GM21360 (cell line): ENCODE measurements around the gene LRCH1.
"Not testable (repeated sequence)": the region's sequence is repeated elsewhere in the genome, so short reads cannot be mapped to it uniquely, and the experiment has no call there.

Source experiments
- ATAC-seq: cut with Tn5 transposase; IDR thresholded peaks from one replicate; pipeline ENCODE4 v1.9.1; 2021; ENCODE audit warnings: mild to moderate bottlenecking, moderate library complexity; ENCODE audit not compliant: unreplicated experiment

LRCH1 gene

GRCh38 chr13:46745706-46746105 is 192.7 kb downstream of the LRCH1 start:
- ATAC-seq = no peak

DNA sequence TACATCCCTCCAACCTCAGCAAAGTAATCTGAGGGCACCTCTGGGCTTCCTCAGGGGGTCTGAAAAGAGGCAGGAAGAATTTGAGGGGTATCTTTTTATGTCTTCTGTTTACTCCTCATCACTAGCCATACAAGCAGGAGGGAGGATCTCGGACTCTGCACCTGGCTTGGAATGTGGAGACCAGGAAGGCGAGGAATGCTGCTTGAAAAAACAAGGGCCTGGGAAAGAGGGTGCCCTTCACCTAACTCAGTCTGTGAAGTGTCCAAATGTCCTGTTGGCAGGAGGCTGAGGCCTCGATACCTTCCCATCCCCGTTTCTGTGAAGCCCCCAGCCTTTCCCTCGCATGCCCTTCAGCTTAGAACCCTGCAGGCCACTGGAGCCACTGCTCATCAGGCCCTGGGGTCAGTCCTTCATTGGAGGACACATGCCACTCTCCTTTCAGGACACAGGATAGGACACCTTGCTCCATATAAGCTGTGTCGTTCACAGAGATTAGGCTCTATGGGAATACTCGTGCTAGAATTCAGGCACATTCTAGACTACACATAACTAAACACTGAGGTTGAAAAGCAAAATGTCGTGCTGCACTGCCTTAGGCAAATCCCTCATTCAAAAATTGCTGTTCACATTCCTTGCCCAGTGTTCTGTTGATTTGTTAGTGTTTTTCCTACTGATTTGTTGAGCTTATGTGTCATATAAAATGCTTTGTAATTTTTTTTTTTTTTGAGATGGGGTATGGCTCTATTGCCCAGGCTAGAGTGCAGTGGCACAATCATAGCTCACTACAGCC is 194.3 kb downstream of the LRCH1 start:
- ATAC-seq = no peak

- ATAC-seq = no peak
These were observed 195.3 kb downstream of the LRCH1 start for GRCh38 chr13:46748300-46748699.

DNA sequence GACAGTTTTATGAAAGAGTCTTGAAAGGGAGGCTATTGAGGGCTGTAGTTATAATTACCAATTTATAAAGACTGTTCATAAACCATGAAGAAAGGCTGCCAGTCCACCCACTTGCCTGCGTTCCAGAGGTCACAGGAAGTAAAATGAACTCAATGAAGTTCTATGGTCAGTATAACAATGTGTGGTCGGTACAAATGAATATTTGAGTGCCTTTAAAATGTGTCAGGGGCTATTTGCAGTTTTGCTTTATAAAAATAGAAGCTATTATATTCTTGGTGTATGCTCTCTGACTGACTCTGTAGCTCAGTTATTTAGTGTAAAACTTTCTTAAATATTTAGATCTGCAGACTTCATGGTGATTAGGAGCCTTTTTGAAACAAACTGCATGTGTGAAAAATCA is 197.0 kb downstream of the LRCH1 start:
- ATAC-seq = no peak

DNA sequence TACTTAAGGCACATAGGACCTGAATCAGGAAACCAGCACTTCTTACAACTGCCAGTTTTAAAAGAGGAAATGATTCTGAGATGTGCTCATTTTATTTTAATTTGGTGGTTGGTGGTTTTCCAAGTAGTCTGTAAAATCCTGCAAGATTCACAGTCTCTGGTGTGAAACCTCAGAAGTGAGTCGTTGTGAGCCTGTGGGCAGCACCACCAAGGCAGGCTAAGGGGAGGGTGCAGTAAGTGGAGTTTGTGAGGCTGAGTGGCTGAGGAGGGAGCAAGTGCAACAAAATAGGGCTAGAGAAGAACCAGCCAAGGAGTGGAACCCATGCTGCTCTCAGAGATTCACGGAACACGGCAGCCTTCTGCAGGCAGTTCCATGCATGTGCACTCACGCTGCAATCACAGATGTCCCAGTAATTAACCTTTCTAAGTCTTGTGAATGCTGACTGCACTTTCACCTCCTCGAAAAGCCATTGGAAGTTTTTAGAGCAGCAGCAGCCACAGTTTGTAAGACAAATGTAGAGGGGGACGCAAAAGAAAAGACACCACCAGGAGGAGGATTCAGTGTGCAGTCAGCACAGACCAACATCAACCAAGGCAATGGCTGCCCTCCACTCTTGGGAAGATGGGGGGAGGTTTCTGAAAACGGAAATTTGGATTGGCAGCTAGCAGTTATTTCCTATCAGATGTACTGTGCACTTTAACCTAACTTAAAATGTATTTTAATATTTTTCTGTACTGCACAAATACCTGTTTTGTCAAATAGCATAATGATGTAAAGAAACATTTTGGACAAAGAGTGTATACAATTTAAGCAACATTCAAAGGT is 199.1 kb downstream of the LRCH1 start:
- peak; percentile 77 for ATAC-seq

DNA sequence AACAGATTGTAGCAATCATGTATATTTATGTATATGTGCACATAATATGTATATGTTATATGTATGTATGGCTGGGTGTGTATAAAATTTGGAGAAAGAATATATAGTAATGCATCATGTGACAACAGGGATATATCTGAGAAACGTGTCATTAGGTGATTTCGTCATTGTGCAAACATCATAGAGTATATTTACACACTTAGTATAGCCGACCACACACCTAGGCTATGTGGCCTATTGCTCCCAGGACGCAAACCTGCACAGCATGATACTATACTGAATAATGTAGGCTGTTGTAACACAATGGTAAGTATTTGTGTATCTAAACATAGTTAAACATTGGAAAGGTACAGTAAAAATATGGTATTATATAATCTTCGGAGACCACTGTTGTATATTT is 200.2 kb downstream of the LRCH1 start:
- ATAC-seq = no peak

- ATAC-seq = no peak
These were observed 200.9 kb downstream of the LRCH1 start for GRCh38 chr13:46753917-46754316.

DNA sequence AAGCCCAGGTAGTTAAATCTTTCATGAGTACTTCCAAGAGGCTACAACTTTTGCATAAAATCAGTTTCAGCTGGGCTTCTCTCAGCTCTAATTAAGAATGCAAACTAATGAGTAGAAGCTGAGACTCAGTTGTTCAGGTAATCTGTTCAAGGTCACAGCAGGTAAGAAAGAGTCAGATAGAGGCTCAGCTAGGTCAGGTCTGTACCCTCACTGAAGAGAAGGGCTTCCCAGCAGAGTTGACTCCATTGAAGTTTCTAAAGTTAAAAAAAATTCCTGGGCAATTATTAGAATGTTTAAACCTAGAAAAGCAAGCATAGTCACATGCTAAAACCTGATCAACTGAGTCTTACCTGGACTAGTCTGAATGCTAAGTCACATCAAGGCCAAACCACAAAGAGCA is 201.8 kb downstream of the LRCH1 start:
- no peak for ATAC-seq

DNA sequence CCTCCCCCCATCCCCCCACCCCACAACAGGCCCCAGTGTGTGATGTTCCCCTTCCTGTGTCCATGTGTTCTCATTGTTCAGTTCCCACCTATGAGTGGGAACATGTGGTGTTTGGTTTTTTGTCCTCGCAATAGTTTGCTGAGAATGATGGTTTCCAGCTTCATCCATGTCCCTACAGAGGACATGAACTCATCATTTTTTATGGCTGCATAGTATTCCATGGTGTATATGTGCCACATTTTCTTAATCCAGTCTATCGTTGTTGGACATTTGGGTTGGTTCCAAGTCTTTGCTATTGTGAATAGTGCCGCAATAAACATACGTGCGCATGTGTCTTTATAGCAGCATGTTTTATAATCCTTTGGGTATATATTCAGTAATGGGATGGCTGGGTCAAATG is 202.5 kb downstream of the LRCH1 start:
- ATAC-seq = not testable (repeated sequence)

GRCh38 chr13:46756977-46757376 is 204.0 kb downstream of the LRCH1 start:
- ATAC-seq = no peak

GRCh38 chr13:46757640-46758039 is 204.7 kb downstream of the LRCH1 start:
- ATAC-seq = no peak

- no peak for ATAC-seq
These were observed 206.9 kb downstream of the LRCH1 start for GRCh38 chr13:46759846-46760245.

GRCh38 chr13:46761174-46761573 is 208.2 kb downstream of the LRCH1 start:
- no peak for ATAC-seq

GRCh38 chr13:46761866-46762265 is 208.9 kb downstream of the LRCH1 start:
- no peak for ATAC-seq

DNA sequence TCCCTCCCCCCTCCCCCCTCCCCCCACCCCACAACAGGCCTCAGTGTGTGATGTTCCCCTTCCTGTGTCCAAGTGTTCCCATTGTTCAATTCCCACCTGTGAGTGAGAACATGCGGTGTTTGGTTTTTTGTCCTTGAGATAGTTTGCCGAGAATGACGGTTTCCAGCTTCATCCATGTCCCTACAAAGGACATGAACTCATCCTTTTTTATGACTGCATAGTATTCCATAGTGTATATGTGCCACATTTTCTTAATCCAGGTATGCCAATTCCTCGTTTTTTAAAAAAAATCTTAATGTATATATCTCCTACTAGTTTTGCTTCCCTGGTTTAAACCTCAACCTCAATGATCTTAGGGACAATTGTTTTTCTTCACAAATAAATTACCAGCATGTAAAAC is 217.0 kb downstream of the LRCH1 start:
- ATAC-seq = not testable (repeated sequence)

GRCh38 chr13:46771693-46772092 is 218.7 kb downstream of the LRCH1 start:
- no peak for ATAC-seq

DNA sequence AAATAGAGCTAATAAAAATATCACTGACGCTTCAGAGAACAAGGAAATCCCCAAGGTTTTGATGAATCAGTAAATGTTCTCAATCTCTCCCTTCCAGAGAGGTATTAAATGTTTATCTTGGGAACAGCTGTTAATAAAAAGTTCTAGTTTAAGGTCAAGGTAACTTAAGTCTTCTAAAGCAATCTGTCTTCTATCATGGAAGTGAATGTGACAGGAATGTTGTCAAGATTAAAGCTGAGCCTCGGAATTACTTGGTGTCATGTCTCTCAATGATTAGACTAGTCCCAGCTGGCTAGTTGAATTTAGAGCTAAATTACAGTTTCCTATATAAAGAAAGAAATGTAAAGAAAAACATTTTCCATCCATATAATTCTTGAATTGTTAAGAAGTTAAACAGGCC is 220.6 kb downstream of the LRCH1 start:
- ATAC-seq = no peak

DNA sequence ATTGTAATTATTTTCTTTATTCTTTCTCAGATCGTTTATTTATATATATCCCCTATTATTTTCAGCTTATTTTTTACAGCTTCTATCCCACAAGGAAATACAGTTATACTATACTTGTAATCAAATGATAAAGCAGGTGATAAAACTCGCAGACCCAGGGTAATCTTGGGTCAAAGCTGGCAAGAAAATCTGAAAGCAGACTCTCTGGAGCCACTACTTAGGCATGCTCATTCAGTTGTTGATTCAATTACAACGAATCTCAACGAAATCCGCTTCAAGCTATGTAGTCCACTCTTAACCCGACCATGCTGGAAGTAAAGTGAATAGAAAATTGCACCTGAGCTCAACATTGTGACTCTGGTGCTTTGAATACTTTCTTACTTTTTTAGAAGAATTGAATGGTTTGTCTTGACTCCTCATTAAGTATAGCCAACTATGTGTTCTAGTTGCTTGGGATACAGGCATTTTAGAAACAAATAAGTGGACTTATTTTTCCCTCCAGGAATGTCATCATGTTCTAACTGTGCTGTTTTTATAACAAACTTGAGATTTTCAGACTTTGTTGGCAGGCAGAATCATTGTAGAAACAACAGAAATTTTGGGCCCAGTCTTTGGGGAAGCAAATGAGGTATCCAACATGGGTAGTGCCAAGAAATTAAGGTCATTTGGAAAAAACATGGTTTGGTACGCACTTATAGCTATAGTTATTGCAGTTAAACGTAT is 222.6 kb downstream of the LRCH1 start:
- ATAC-seq = no peak

- ATAC-seq = no peak
These were observed 225.1 kb downstream of the LRCH1 start for GRCh38 chr13:46778095-46778494.

DNA sequence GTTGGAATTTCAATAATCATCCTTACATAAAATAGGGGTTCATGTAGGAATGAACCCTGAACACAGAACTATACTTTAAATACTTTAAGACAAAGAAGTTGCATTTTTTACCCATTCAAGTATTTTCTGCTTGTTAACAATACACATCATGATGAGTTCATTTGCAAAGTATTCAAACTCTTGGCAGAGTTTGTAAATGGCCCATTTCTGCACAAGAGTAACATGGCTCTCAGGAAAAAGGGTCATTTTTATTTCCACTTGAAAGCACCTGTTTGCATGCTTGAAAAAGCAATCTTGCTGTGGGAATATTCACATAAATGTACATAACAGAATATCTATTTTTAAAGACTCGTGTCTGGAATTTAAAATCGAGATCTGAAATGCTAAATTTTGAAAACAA is 225.9 kb downstream of the LRCH1 start:
- ATAC-seq = no peak

DNA sequence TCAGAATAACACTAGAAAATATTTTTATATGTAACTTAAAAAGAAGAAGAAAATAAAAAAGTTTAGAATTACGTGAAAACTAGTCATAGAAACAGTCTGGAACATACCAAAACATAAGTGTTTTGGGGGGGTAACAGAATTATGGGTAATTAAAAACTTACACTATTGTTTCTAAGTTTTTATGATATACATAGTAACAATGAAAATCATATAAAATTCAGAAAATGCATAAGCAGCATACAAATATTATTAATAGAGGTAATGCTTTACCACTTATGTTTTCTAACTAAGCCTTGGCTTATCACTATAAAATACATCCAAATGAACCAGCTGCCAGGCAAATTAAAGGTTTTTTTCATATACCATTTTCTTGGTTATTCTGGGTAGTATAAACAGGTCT is 229.1 kb downstream of the LRCH1 start:
- no peak for ATAC-seq

DNA sequence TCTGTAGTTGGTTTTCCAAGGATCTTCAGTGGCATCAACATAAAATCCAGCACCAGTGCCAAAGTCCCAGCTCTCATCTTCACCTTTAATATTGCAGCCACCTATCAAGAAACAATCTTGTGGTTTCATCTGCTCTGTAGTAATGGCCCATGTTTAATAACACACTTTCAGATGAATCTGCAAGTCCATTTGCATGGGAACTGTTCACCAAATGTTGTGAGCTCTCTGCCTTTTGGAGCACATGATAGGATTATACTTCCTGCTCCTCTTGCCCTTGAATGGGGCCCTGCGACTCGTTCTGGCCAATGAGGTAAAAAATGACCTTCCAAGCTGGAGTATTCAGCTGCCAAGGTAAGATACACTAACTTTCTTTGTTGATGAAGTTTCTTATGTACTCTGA is 229.7 kb downstream of the LRCH1 start:
- no peak for ATAC-seq
